ENCODE data around the gene TUBA1B.

TUBA1B gene

DNA sequence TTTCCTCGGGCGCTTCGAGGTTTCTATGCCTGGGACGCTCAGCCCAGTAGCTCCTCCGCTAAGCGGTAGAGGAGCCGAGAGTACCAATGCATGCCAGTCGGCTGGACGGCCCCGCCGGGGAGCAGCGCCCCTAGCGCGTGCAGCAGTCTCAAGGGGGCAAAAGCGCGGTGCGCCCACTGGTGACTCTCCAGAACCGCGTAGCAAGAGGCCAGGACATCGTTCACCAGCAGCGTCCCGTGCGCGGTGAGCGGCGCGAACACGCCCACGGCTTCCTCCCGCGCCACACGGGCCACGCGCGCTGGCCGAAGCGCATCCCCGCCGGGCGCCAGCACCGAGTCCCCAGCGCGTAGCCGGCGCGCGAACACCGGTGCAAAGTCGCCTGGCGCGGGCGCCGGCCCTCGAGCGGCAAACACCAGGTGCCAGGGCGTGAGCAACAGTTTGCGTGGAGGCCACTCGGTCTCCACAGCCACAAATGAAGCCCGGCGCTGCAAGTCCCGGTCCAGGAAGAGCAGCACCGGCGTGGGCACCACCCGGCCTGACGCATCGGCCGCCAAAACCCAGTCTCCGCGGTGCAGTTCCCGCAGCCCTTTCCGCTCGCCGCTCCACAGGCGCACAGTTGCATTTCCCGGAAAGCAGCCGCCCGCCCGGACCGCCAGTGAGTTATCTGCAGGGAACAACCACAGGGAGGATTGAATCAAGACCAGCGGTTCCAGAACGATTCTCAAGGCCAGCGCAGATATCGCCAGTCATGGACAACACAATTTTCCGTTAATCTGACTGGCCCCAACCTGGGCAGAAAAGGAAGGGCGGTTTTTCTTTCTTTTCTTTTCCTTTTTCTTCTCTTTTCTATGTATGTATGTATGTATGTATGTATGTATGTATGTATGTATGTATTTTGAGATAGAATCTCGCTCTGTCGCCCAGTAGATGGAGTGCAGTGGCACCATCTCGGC lies 41.1 kb downstream of the TUBA1B start:
- no peak for DNase-seq (ENCODE audit: low spot score)

DNA sequence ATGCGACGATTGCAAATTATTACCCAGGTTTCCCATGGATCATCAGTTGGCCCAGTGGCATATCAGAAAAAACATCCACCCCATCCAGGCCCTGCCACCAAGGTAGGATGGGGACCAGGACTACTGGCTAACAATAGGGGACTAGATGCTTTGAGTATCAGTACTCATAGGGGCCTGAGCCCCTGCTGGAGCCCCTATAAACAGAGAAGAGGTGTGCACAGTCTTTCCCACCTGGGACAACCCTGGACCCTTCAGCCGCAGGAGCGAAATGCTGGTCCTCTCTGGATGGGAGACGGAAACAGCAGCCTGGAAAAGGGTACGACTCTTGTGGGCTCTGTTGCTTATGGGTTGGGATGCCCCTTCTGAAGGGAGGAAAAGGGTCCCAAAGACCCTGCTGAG lies 42.3 kb downstream of the TUBA1B start:
- DNase-seq (ENCODE audit: low spot score) = no peak

DNA sequence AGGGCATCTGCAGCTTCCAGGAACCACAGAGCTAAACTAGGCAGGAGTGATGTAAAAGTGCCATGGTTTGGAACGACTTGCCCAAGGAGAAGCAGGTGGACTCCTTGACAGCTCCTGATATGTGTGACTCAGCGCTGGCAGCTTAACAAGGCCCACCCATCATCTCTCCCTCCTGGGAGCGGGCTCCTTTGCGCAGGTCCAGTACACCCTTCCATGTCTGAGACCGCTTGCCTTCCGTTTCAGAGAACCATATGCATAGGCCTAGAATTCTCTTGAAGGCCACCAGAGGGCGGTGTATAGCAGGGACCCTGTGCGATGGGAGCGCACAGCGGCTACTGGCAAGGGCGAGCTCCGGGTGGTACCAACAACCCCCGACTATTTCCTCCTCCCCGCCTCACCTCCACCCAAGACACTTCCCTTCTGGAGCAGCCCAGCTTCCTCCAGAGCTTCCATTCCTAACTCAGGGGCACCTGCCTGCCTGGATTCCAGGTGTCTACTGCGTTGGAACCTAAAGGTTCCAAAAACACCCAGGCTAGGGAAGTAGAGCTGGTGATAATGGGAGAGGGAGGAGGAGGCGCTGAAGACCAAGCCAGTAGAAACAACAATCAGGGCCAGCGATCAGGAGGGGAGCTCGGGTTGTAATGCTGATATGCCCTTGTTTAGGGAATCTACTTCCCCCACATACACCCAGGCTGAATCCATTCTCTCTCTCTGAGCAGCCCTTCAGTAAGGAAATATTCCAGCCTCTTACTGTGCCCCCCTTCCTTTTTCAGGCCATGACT lies 42.9 kb downstream of the TUBA1B start:
- peak; percentile 92 for DNase-seq (ENCODE audit: low spot score)

DNA sequence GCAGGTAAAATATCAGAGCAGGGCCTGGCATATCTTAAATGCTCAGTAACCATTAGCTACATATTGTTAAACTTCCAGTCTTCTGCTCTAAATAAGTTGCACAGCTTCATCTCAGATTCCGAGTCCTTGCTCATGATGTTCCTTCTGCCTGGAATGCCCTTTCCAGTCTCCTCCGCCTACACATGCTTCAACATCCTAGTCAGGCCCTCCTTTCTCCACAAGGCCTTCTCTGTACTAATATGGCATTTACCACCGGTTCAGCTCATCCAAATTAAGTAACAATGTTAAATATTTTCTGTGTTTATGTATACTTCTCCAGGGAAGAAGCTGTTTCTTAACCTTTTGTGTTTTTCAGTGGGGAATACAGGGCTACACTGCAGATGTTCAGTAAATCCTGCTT lies 45.1 kb downstream of the TUBA1B start:
- no peak for DNase-seq (ENCODE audit: low spot score)

DNA sequence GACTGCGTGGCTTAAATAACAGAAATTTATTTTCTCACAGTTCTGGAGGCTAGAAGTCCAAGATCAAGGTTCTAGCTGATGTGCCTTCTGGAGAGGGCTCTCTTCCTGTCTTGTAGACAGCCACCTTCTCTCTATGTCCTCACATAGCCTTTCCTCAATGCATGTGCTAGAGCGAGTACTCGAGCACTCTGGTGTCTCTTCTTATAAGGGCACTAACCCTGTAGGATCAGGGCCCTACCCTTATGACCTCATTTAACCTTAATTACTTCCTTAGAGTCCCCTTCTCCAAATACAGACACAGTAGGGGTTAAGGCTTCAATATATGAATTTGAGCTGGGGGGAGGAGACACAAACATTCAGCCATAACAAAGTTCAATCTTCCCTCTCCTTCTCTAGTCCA lies 46.8 kb downstream of the TUBA1B start:
- DNase-seq (ENCODE audit: low spot score) = no peak

DNA sequence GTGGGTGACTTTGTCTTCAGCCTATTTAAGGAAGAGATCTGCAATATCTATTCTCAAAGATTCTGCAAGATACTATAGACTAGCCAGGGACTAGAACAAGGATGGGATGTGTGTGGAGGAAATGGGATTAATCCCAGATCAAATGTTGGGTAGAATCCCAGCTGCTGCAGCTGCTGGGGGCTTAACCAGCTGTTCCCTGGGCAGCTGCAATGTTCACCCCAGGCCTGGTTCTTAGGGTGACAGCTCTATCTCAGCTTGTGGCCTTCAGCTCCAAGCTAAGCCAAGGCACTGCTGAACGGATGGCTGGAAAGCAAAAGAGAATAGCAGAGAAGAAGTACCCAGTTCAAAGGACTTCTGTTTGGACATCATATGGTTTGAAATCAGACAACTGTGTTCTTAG lies 51.4 kb downstream of the TUBA1B start:
- no peak for DNase-seq (ENCODE audit: low spot score)

All from HuH-7.5 (cell line).